Stimulated activated CD4-positive, alpha-beta T cell treated with anti-CD3 and anti-CD28 coated beads, Interleukin-12 subunit alpha, Interleukin-12 subunit beta, amount 100 ng/mL, for 4 hours (primary cell): ENCODE measurements around the gene IVNS1ABP.
"Not testable (repeated sequence)": the region's sequence is repeated elsewhere in the genome, so short reads cannot be mapped to it uniquely, and the experiment has no call there.

ENCODE experiments used
- DNase-seq: peaks from one replicate; pipeline ENCODE4 v3.0.0-alpha.2; 2020

IVNS1ABP gene

DNA sequence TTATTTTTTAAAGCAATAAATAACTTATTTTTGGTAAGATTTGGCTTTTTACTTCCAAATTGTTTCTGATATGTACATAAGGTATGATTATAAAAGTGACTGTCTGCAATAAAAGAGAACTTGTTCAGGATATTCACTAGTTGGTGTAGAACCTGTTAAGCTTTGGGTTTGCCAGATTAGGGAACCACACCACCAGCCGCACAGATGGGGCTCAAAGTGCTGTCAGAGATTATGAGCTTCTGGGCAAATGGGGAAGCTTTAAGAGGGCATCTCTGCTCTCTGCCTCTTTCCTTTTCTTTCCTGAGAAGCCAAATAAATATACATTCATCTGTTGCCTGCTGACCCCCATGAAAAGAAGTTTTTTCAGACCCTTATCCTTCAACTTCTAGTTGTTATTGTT, 25.4 kb downstream of the IVNS1ABP start:
- no peak for DNase-seq

DNA sequence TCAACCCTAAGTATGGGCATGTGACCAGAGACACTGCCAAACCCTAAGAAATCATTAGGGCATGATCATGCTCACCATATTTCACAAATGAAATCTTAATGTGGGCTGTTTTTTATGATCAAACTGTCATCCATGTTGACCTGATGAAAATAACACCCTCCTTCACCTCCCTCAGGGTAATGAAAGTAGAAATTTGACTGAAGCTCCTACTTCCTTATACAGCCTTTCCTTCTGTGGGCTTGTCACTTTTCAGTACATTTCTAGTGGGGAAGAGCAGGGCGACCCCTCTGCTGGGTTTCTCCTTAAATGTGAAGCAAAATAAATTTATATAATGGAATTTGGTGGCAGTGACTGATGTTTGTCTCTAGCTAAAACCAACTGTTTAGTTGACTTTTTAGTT, 25.9 kb downstream of the IVNS1ABP start:
- no peak for DNase-seq

DNA sequence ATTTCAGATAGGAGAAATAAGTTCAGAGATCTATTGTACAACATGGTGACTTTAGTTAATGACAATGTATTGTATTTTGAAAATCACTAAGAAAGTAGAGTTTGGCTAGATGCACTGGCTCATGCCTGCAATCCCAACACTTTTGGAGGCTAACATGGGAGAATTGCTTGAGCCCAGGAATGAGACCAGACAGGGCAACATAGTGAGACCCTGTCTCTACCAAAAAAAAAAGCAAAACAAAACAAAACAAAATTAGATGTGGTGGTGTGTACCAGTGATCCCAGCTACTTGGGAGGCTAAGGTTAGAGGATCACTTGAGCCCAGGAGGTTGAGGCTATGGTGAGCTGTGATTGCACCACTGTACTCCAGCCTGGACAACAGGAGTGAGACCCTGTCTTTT, 27.2 kb downstream of the IVNS1ABP start:
- DNase-seq = no peak

DNA sequence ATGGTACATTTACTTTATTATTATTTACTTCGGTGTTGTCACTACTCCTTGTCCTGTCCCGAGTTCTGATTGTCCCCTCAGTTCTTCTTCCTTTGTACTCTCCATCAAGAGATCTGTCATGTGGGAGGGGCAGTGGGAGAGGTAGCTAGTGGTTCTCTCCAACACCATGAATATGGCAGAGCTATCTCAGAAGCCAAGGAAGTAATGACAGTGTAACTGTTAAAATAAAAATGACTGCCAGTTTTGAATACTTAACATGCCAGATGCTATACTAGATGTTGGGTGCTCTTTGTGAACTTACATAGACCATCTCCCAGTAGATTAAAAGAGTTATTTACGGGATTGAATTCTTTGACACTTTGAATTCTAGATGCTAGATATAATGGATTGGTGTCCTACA, 28.6 kb downstream of the IVNS1ABP start:
- DNase-seq = no peak

DNA sequence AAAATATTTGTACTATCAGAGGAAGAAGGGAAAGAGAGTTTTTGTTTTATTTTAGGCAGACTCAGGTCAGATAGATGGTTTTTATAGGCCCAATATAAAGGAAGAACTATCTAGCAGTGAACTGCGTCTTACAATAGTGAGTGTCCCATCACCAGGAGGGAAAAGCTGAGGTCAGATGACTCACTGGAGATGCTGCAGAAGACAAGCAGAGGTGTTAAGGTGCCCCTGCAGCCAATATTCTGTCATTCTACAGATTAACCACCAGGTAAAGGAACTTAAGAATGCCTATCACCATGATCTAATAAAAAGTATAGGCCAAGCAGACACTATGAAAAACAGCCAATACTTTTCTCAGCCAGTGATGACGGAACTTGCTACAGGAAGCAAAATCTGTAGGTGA, 29.6 kb downstream of the IVNS1ABP start:
- no peak for DNase-seq

DNA sequence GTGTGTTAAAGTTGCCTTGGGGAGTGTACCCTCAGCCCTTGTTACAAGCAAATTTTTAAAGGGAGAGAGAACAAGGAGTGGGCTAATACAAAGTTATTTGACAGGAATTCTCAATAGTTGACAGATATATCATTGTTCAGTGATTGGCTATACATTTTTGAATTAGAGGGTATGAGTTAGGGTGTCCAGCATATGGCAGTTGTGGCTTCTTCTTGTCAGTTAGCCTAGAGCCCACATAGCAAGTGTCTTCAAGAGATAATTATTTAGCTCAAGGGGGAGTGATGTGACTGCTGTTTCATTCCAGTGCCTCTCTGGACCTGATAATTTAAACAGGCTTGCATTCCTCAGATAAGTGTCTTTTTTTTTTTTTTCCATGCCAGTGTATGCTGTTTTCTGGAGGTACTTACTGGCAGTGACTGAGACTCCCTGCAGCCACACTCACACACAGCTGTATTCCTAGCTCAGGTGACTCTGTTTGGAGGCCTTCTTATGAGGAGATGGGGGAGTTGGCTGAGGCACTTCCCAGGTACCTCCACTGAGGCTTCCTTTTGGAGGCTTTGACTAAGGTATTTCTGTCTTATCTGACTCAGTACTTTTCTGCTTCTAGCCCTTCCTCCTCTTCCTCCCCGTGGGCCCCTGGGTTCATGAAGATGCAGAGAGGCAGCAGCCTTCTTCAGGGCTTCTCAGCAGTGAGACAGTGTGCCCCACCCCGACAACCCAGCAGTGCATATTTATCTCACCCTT, 32.3 kb downstream of the IVNS1ABP start:
- no peak for DNase-seq

DNA sequence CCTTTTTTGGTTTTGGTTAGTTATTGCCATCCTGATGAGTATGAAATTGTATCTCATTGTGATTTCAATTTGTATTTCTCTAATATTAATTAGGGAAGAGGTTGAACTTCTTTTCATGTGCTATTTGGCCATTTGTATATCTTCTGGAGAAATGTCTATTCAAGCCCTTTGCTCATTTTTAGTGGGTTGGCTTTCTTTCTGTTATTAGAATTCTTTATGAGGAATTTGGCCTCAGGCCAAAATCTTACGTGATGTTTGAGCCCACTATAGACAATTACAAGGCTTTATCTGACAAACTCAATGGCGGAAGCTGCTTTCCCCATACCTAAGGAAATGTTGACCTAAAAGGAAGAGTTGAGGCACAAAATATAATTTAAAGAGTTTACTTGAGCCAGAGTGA, 32.9 kb downstream of the IVNS1ABP start:
- no peak for DNase-seq

DNA sequence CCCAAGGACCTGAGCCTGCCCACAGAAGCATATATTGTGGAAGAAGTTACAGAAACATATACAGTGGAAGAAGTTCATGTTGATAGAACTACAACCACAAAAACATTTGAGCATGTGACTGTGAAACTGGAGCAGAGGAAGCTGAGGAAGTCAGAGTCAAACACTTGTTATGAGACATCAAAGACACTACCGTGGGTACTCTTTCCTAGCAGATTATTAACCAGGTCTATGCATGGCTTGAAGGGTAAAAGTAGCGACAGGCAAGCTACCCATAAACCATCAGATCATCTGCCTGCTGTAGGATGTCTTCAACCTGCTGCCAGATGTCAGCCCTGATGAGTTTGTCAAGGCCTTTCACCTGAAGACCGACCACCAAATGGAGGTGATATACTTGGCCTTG, 35.8 kb downstream of the IVNS1ABP start:
- DNase-seq = no peak

DNA sequence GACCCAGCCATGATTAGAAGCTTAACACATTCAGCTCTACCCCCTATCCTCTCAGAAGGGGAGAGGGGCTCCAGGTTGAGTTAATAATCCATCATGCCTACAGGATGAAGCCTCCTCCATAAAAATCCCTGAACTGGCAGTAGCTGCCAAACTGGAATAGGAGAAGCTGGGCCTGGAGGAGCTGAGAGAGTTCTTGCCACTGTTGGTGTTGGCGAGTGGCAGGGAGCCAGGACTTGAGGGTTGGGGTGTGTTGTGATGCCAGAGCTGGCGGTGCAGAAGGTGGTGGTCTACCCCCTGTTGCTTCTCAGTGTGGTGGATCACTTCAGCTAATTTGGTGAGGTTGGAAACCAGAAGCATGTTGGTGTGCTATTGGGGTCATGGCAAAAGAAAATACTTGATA, 36.5 kb downstream of the IVNS1ABP start:
- DNase-seq = no peak

DNA sequence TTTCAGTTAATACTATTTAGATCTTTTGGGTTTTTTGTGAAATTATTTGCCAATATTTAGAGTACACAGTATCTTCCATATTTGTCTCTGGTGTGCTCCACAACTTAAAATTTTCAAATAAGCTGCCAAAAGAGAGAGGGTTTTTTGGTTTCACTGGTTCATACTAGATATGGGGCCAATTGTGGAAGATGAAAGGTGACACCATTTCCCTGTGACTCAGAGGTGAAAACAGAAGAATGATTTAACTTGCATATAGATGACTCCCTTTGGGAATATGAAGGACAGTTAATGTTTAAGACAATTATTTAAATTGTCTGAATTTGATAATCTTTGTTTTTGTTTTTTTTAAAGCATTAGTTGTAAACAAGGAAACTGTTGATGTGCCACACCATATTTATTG, 37.5 kb downstream of the IVNS1ABP start:
- no peak for DNase-seq

DNA sequence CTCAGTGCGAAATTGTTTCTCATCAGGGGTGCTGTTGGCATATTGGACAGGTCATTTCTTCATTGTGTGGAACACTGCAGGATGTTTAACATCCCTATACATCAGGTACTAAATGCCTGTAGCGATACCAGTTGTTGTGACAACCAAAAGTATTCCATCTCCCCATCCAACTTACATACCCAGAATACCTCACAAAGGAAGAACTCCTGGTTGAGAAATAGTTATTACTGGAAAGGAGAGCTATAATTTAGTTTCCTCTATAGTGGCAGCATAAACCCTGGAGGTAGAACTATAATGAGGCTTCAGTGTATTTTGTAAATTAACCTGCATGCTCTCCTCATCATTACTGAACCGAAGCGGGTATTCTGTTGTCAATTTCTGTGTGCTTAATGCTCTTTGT, 45.1 kb downstream of the IVNS1ABP start:
- DNase-seq = no peak

DNA sequence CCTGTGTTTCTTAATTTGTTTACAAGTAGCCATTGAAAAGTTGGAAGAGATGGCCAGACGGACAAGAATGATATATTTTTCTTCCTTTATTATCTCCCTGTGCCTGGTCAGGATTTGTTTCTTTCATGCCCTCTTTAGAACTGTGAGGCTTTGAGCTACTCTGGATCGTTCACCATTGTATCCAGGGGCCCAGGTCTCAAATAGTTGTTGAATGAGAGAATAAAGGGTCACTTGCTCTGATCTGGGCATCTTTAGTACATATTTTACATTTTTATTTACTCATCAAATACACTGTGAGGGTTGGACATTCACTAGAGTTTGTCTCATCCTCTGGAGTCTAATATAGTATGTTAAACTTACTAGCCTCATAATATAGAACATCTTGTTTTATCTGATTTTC, 48.7 kb downstream of the IVNS1ABP start:
- no peak for DNase-seq

DNA sequence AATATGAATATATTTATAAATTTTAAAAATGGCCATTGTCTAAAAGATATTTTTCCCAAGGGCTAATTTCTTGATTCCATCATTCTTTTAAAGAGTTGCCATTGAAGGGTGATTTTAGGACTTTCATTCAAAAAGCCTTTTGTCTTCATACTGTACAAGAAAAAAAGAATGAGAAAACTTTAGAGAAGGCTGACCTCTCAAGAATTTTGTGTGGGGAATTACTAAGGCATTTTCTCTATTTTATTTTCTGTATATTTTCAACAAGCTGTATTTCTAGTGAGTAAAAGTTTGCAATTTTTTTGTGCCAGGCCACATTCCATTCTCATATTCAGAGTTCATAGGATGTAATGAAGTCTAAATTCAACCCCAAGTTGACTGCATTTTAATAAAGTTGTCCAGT, 49.3 kb downstream of the IVNS1ABP start:
- DNase-seq = no peak

DNA sequence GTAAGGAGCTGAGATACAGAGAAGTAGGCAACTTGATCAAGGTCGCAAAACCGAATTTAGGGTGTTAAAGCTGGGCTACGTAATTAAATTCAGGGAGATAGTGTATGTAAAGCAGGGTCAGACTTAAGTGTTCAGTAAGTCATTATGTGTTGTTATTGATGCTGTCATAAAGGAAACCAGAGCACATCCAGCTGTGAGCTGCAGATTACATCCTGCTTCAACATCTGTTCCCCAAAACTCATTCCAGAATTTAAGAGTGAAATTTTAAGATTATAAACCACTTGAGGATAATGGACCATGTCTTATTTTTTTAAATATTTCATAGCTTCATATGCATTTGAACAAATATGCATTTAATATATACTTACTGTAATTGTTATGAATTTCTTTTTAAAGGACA, 49.7 kb downstream of the IVNS1ABP start:
- no peak for DNase-seq

DNA sequence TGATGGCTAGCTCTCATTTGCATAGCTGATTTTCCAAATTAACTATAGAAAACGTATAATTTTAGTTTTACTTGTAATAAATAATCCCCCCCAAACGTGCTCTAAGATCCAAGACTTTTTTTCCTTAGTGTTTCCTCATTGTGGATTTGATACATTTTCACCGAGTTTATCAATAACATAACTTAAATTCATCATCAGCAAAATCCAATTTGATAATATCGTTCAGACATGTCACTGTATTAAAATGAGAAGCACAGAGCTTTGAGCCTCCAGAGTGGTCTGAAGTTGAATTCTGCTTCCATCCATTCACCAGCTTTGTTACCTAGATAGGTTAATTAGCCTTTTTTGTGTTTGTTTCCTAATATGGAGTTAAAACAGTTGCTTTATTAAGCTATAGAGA, 51.7 kb downstream of the IVNS1ABP start:
- no peak for DNase-seq

DNA sequence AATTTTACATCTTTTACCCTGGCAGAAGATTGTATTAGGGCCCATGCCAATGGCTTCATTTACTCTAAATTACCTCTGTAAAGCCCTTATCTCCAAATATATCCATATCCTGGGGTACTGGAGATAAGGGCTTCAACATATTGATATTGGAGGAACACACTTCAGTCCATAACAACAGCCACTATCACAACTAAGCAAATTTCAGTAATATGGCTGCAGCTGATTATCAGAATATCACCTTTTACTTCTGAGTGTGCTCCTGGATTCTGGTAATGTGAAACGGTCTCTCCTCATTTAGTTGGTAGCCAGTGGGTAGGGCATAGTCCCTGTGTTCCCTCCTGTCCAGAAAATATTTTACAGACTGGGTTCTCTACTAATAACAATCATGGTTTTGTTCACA, 53.3 kb downstream of the IVNS1ABP start:
- no peak for DNase-seq

DNA sequence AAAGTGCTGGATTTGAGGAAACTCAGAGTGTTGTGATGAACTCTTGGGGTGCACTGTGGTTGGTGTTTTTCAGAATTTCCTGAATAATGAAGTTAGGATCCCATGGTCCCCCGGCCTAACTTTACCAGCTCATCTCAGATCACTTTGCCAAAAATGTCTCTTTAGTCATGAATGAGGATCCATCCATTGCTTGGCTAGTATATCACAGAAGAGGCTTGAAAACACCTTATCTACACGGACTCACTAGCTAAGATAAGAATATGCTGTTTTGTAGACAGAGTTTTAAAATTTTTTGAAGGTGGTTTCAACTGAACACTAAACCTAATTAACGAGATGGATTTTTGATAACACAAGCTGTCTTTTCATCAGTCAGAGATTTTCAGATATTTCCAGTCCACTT, 53.8 kb downstream of the IVNS1ABP start:
- no peak for DNase-seq

DNA sequence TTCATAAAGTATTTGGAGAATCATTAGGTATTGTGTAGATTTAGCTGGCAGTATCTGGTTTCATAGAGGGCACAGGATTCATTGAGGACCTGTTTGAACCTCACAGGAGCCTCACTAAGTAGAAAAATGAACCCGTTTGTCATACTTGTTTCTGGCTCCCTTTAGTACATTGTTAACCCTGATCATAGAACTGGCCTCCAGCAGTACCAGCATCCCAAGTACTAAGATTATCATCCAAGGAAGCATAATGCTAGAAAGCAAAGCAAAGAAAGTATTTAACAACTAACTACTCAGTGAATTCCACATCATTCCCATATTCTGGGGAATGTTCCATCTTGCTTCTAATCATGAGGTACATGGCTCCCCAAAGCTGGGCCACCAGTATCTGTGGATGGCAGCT, 54.9 kb downstream of the IVNS1ABP start:
- no peak for DNase-seq

DNA sequence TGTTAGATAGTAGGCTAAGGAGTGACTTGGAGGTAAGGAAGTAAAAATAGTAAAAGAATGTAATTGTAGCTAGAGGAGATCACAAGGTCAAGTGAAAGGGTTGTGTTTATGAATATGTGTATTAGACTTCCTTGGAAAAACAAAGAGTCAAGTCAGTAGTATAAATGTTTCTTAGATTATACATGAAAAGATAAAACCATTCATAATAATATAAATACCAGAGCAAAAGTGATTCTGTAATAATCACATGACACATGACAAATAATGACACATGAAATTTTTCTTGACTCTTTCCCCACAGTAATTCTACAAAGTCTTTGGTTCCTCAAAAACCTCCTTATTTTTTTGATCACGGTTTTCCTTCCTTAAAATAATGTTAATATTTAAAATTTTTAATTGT, 56.4 kb downstream of the IVNS1ABP start:
- DNase-seq = no peak

DNA sequence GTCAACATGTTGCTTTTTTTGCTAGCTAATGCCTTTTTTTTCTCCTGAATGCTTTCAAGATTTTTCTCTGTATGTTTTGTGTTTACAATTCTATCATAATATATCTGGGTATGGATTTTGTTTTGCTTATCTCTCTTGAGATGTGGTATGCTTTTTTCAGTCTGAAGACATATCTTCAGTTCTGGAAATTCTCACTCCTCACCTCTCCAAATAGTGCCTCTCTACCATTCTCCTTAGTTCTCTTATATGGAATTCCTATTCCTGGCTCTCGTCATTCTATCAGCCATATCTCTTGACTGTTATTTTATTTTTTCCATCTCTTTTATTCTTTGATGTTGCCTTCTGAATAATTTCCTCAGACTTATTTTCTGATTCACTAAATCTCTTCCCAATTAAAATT, 58.4 kb downstream of the IVNS1ABP start:
- no peak for DNase-seq

DNA sequence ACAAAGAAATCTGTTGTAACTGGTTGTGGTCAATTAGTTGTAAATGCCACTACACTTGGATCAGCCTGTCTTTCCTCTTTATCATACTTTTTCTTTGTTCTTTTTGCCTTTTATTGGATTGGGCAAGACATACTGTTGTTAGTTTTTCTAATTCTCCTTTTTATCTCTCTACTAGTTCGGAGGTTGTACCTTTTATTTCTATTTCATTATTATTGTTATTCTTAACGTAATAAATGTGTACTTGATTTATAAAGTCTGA, 59.2 kb downstream of the IVNS1ABP start:
- DNase-seq = no peak

DNA sequence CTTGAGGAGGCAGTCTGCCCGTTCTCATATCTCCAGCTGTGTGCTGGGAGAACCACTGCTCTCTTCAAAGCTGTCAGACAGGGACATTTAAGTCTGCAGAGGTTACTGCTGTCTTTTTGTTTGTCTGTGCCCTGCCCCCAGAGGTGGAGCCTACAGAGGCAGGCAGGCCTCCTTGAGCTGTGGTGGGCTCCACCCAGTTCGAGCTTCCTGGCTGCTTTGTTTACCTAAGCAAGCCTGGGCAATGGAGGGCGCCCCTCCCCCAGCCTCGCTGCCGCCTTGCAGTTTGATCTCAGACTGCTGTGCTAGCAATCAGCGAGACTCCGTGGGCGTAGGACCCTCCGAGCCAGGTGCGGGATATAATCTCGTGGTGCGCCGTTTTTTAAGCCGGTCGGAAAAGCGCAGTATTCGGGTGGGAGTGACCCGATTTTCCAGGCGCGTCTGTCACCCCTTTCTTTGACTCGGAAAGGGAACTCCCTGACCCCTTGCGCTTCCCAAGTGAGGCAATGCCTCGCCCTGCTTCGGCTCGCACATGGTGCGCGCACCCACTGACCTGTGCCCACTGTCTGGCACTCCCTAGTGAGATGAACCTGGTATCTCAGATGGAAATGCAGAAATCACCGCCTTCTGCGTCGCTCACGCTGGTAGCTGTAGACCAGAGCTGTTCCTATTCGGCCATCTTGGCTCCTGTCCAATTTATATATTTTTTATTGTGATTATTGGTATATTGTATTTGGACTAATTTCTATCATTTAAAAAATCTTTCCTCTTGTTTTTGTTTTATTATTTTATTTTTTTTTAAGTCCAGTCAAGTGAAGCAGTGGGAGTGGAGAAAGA, 59.7 kb downstream of the IVNS1ABP start:
- DNase-seq = not testable (repeated sequence)

DNA sequence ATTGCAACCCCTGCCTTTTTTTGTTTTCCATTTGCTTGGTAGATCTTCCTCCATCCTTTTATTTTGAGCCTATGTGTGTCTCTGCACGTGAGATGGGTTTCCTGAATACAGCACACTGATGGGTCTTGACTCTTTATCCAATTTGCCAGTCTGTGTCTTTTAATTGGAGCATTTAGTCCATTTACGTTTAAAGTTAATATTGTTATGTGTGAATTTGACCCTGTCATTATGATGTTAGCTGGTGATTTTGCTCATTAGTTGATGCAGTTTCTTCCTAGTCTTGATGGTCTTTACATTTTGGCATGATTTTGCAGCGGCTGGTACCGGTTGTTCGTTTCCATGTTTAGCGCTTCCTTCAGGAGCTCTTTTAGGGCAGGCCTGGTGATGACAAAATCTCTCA, 61.4 kb downstream of the IVNS1ABP start:
- DNase-seq = not testable (repeated sequence)

DNA sequence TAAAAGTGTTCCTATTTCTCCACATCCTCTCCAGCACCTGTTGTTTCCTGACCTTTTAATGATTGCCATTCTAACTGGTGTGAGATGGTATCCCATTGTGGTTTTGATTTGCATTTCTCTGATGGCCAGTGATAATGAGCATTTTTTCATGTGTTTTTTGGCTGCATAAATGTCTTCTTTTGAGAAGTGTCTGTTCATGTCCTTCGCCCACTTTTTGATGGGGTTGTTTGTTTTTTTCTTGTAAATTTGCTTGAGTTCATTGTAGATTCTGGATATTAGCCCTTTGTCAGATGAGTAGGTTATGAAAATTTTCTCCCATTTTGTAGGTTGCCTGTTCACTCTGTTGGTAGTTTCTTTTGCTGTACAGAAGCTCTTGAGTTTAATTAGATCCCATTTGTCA, 64.6 kb downstream of the IVNS1ABP start:
- DNase-seq = not testable (repeated sequence)

DNA sequence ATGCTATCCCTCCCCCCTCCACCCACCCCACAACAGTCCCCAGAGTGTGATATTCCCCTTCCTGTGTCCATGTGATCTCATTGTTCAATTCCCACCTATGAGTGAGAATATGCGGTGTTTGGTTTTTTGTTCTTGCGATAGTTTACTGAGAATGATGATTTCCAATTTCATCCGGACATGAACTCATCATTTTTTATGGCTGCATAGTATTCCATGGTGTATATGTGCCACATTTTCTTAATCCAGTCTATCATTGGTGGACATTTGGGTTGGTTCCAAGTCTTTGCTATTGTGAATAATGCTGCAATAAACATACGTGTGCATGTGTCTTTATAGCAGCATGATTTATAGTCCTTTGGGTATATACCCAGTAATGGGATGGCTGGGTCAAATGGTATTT, 65.1 kb downstream of the IVNS1ABP start:
- not testable (repeated sequence) for DNase-seq
